B cell (primary cell): ENCODE measurements around the gene UCHL3. TPM values are rescaled to one million over a fixed set of nuclear protein-coding genes. Genes with fewer than 3 reads are reported as not detected.
"Not testable (repeated sequence)": the region's sequence is repeated elsewhere in the genome, so short reads cannot be mapped to it uniquely, and the experiment has no call there.

Source experiments
- ATAC-seq: fragments of 200-7000 bp; cut with Tn5 transposase; one replicate; pipeline ENCODE4 v1.10.0; 2021; ENCODE audit warnings: low read depth, mild to moderate bottlenecking, moderate number of reproducible peaks, moderate library complexity
- CTCF ChIA-PET: fragments of 350-600 bp; sonication (Branson Sonifier 250); formaldehyde crosslinking; loops from one replicate; lab custom pipeline; 2021; ENCODE audit warnings: antibody characterized with exemption, inconsistent platforms; lab: Charles Lee
- POLR2A ChIA-PET: fragments of 350-600 bp; sonication (Branson Sonifier 250); formaldehyde crosslinking; loops from one replicate; lab custom pipeline; 2021; ENCODE audit warnings: antibody characterized with exemption; lab: Charles Lee
- DNase-seq: peaks from one replicate; pipeline ENCODE4 v3.0.0; 2013
- H2AFZ ChIP-seq: 2 replicates; pipeline ENCODE4 v1.6.1; 2012; ENCODE audit warnings: mild to moderate bottlenecking, low read depth, low read length; ENCODE audit not compliant: insufficient read depth, poor library complexity, severe bottlenecking
- H3K27ac ChIP-seq, 2 donors: 1 replicate in 1 of 2; 2 replicates in 1 of 2; pipeline ENCODE4 v1.5.1; 2012 to 2013; ENCODE audit warnings: low read length in 2 of 2, mild to moderate bottlenecking in 2 of 2, moderate library complexity in 1 of 2
- H3K27me3 ChIP-seq, 4 experiments: fragments of 200-600 bp in 1 of 4; sonication (generic) in 1 of 4; replicated peaks in 1 of 4; 1 replicate in 2 of 4; 2 replicates in 2 of 4; pipeline versions ENCODE4 v1.6.1 to v1.7.0; 2013 to 2016; ENCODE audit warnings: low read length in 3 of 4, mild to moderate bottlenecking in 2 of 4, mixed read lengths in 1 of 4, moderate library complexity in 1 of 4; ENCODE audit not compliant: insufficient read depth in 4 of 4, control insufficient read depth in 3 of 4; ENCODE audit errors: control extremely low read depth in 1 of 4
- H3K36me3 ChIP-seq, 2 experiments: replicated peaks in 1 of 2; 1 replicate in 1 of 2; 2 replicates in 1 of 2; pipeline versions ENCODE4 v1.6.1 to v1.7.1; 2013; ENCODE audit warnings: low read length in 1 of 2; ENCODE audit not compliant: insufficient read depth in 2 of 2, control insufficient read depth in 1 of 2; ENCODE audit errors: control extremely low read depth in 1 of 2, extremely low read depth in 1 of 2
- H3K4me1 ChIP-seq, 2 donors: fragments of 200-600 bp in 1 of 2; sonication (generic) in 1 of 2; 1 replicate in 1 of 2; 2 replicates in 1 of 2; pipeline versions ENCODE4 v1.5.1 to v1.6.1; 2013 to 2017; ENCODE audit warnings: low read length in 2 of 2; ENCODE audit not compliant: control insufficient read depth in 2 of 2, insufficient read depth in 2 of 2
- H3K4me2 ChIP-seq: replicated peaks from 2 replicates; pipeline ENCODE3; 2012; ENCODE audit warnings: mild to moderate bottlenecking, low read depth, low read length; ENCODE audit not compliant: poor library complexity, severe bottlenecking
- H3K4me3 ChIP-seq, 5 experiments: fragments of 200-600 bp in 1 of 5; sonication (generic) in 1 of 5; 1 replicate in 3 of 5; 2 replicates in 2 of 5; pipeline versions ENCODE4 v1.5.1 to v1.7.0; 2011 to 2016; ENCODE audit warnings: low read length in 4 of 5, mild to moderate bottlenecking in 4 of 5, low read depth in 2 of 5, control low read depth in 1 of 5, moderate library complexity in 1 of 5; ENCODE audit not compliant: insufficient read depth in 1 of 5; ENCODE audit errors: control extremely low read depth in 1 of 5, extremely low read depth in 1 of 5
- H3K79me2 ChIP-seq: fragments of 200-600 bp; sonication (generic); one replicate; pipeline ENCODE4 v1.6.0; 2016; ENCODE audit warnings: low read length; ENCODE audit not compliant: control insufficient read depth, insufficient read depth
- H3K9ac ChIP-seq: fragments of 200-600 bp; sonication (generic); 2 replicates; pipeline ENCODE4 v1.6.1; 2017; ENCODE audit warnings: mild to moderate bottlenecking, low read length, moderate library complexity
- H3K9me3 ChIP-seq, 3 donors: one replicate each; pipeline versions ENCODE4 v1.6.1 to v1.7.1; 2013; ENCODE audit warnings: low read length in 2 of 3; ENCODE audit not compliant: control insufficient read depth in 2 of 3, insufficient read depth in 1 of 3; ENCODE audit errors: control extremely low read depth in 1 of 3
- H4K20me1 ChIP-seq: 2 replicates; pipeline ENCODE4 v1.6.0; 2012; ENCODE audit warnings: mild to moderate bottlenecking, low read length; ENCODE audit not compliant: insufficient read depth, control insufficient read depth, poor library complexity, severe bottlenecking
- H3K27ac Mint-ChIP-seq: one replicate; pipeline ENCODE4 v1.8.0; 2021; ENCODE audit warnings: mixed read lengths
- H3K27me3 Mint-ChIP-seq: one replicate; pipeline ENCODE4 v1.8.0; 2021; ENCODE audit warnings: mixed read lengths
- H3K4me1 Mint-ChIP-seq: one replicate; pipeline ENCODE4 v1.8.0; 2021; ENCODE audit warnings: mixed read lengths
- H3K4me3 Mint-ChIP-seq: one replicate; pipeline ENCODE4 v1.8.0; 2021; ENCODE audit warnings: mixed read lengths
- H3K9me3 Mint-ChIP-seq: one replicate; pipeline ENCODE4 v1.8.0; 2022; ENCODE audit warnings: mixed read lengths; ENCODE audit not compliant: insufficient read depth
- CTCF ChIP-seq: fragments of 200-600 bp; IDR thresholded peaks from one replicate; pipeline ENCODE4 v1.8.0; 2022; ENCODE audit warnings: antibody characterized with exemption, mild to moderate bottlenecking
- EZH2 ChIP-seq: IDR thresholded peaks from 2 replicates; pipeline ENCODE4 v1.6.1; 2012; ENCODE audit warnings: borderline replicate concordance, low read depth, mild to moderate bottlenecking, moderate library complexity, low read length; ENCODE audit not compliant: insufficient read depth, poor library complexity, severe bottlenecking
- WGBS: methylation state at CpG from one replicate; pipeline ENCODE4 v1.1.5; 2013; ENCODE audit warnings: missing lambda C conversion rate; ENCODE audit not compliant: insufficient coverage; 5-methylcytosine and 5-hydroxymethylcytosine counted together
- intact Hi-C: fragments of 100-400 bp; cut with micrococcal nuclease; formaldehyde crosslinking; loops from one replicate; pipeline ENCODE4 v1.10.0; 2022
- polyA plus RNA-seq: library from polyadenylated mRNA; depleted of rRNA; stranded (reverse); fragments of >200 nt; gene quantifications from 2 replicates; pipeline ENCODE4 v1.2.3, GENCODE V29; 2012
- total RNA-seq, 2 donors: library from RNA; stranded (reverse); fragments of 120-200 nt in 1 of 2; gene quantifications; 1 replicate in 1 of 2; 2 replicates in 1 of 2; pipeline versions ENCODE4 v1.2.3 to v1.2.4, GENCODE V29; 2013 to 2022

The UCHL3 gene
- total and polyA plus RNA-seq, 2 donors (not counting 1 experiment from before 2014, with no cell fraction given): 13.3 to 13.5 TPM

DNA sequence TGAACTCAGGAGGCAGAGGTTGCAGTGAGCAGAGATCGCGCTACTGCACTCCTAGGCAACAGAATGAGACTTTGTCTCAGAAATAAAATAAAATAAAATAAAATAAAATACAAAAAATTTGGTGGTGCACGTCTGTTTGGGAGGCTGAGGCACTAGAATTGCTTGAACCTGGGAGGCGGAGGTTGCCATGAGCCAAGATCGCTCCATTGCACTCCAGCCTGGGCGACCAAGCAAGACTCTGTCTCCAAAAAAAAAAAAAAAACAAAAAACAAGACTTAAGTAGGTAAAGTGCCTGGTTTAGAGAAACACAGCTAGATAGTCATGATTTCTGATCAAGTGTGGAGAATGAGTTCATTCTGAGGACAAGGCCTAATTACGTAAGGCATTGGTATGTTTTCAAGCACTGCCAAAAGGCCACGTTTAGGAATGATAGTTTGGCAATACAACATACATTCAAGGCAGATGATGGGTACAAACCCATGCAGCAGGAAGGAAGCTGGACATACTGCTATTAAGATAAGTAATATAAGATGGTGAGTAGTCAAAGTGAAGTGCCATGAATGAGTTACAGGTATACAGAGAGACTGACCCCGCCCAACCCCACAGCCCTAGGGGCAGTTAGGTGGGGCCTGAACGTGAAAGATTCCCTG lies 4.8 kb upstream of the UCHL3 start:
- H3K9me3 ChIP-seq: no peaks in the 10 kb centered on the region
- no peak overlapping the region for H3K27ac ChIP-seq
- no peaks in the 10 kb centered on the region for H3K27me3 Mint-ChIP-seq
- intact Hi-C loops: loop anchor here (5.0 kb wide), 2 partner anchors 92 to 1413 kb away; partner anchors contain the start of genes KLF12 and LMO7
- H3K9me3 Mint-ChIP-seq: no peaks in the 10 kb centered on the region
- peaks cover 0 to 5% of the 10 kb centered on the region in 2 donors for H3K4me1 ChIP-seq
- H3K36me3 ChIP-seq: no peaks in the 10 kb centered on the region
- no peak overlapping the region for H3K9ac ChIP-seq
- no peak overlapping the region for H3K4me3 ChIP-seq
- peaks cover 8% of the 10 kb centered on the region for H3K4me1 Mint-ChIP-seq
- no peaks in the 10 kb centered on the region for H3K27me3 ChIP-seq
- no peak for TF ChIP-seq EZH2
- TF ChIP-seq CTCF: no peak
- no peaks in the 10 kb centered on the region for H4K20me1 ChIP-seq
- CTCF ChIA-PET: no interaction called here
- no peak for ATAC-seq
- WGBS: 100% methylated on average over 1 of the region's 10 CpGs
- peaks cover 4% of the 10 kb centered on the region for H3K79me2 ChIP-seq
- no peak overlapping the region for H3K27ac Mint-ChIP-seq
- no peak overlapping the region for H3K4me3 Mint-ChIP-seq
- POLR2A ChIA-PET: no interaction called here
- no peak overlapping the region for H3K4me2 ChIP-seq
- no peak overlapping the region for H2AFZ ChIP-seq
- DNase-seq: no peak

- H3K4me3 Mint-ChIP-seq, H3K4me3 ChIP-seq, CTCF ChIA-PET, H2AFZ ChIP-seq, H3K9me3 ChIP-seq, H3K27ac Mint-ChIP-seq, ATAC-seq, H3K27ac ChIP-seq, H3K27me3 Mint-ChIP-seq, H4K20me1 ChIP-seq, H3K9me3 Mint-ChIP-seq, H3K4me1 ChIP-seq, H3K27me3 ChIP-seq, DNase-seq, POLR2A ChIA-PET, H3K9ac ChIP-seq, H3K4me2 ChIP-seq, H3K36me3 ChIP-seq: not testable (repeated sequence)
- intact Hi-C loops: loop anchor here (5.0 kb wide), 2 partner anchors 92 to 1413 kb away; partner anchors contain the start of genes KLF12 and LMO7
- peaks cover 11% of the 10 kb centered on the region for H3K4me1 Mint-ChIP-seq
- H3K79me2 ChIP-seq: peaks cover 10% of the 10 kb centered on the region
- WGBS: 97% methylated on average over 10 of the region's 14 CpGs
These were observed 4.2 kb upstream of the UCHL3 start for GRCh38 chr13:75545386-75545785.
